Breast epithelium (tissue), 3 donors: ENCODE data around the gene RBM26.

Source experiments
- CTCF ChIP-seq, 3 donors: fragments of 450-650 bp; IDR thresholded peaks; one replicate each; pipeline ENCODE4 v1.5.1; 2016 to 2017; ENCODE audit warnings: antibody characterized with exemption in 3 of 3, mild to moderate bottlenecking in 3 of 3, moderate library complexity in 3 of 3
- POLR2AphosphoS5 ChIP-seq, 3 donors: sonication (generic); formaldehyde crosslinking; IDR thresholded peaks; one replicate each; pipeline ENCODE4 v1.6.1; 2017; ENCODE audit warnings: antibody characterized with exemption in 3 of 3

DNA sequence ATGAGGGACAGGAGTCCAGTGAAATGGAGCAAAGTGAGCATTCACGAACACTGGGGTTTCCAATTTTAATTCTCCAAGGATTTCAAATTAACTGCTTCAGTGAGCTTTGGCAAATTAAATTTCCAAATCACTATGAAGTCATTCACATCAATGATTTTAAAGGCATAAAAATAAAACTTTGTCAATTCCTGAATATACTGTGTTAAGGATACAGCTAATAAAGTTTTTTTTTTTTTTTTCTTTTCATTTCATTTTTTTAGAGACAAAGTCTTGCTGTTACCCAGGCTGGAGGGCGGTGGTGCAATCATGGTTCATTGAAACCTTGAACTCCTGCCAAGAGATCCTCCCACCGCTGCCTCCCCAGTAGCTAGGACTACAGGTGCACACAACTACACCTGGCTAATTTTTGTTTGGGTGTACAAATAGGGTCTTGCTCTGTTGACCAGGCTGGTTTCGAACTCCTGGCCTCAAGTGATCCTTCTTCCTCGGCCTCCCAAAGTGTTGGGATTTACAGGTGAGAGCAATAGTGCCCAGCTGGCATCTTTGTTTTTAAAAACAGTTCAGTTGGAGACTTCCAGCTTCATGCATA lies 21.9 kb downstream of the RBM26 start:
- no peak for TF ChIP-seq POLR2AphosphoS5 (IDR thresholded peaks at IDR 0.05)
- no peak for TF ChIP-seq CTCF (IDR thresholded peaks at IDR 0.05)
